A549 (cell line): ENCODE data around the gene MUC20. TPM values are rescaled to one million over a fixed set of nuclear protein-coding genes. Genes with fewer than 3 reads are reported as not detected.

Experiments used
- ATAC-seq, 2 experiments: fragments of 200-7000 bp in 1 of 2; fragments of >200 bp in 1 of 2; cut with Nextera tagmentation in 1 of 2; cut with Tn5 transposase in 1 of 2; 3 replicates each; pipeline versions ENCODE4 v1.8.0 to v1.9.1; 2018 to 2020; ENCODE audit warnings: mild to moderate bottlenecking in 1 of 2, moderate library complexity in 1 of 2
- CTCF ChIA-PET: fragments of 300-600 bp; sonication (Branson Sonifier 250); formaldehyde crosslinking; extraction: SDS; loops from one replicate; lab custom pipeline; 2021; ENCODE audit warnings: antibody characterized with exemption, inconsistent platforms; lab: Yijun Ruan, JAX
- POLR2A ChIA-PET: fragments of 350-600 bp; formaldehyde crosslinking; extraction: SDS; loops from one replicate; lab custom pipeline; 2021; ENCODE audit warnings: antibody characterized with exemption, inconsistent platforms; lab: Yijun Ruan, JAX
- DNase-seq, 2 experiments: peaks; one replicate each; pipeline versions ENCODE4 v3.0.0 to v3.0.0-alpha.2; 2011 to 2016; ENCODE audit warnings: low read depth in 1 of 2, low spot score in 1 of 2
- FAIRE-seq: peaks from 2 replicates; lab custom pipeline; 2011; peaks lifted over from hg19 to GRCh38; lab: Jason Lieb, UNC
- H3K27ac ChIP-seq, 2 experiments: fragments of >200 bp; sonication (Bioruptor Twin); formaldehyde crosslinking; 3 replicates each; pipeline ENCODE4 v1.5.1; 2016 to 2017
- H3K4me1 ChIP-seq: fragments of >200 bp; sonication (Bioruptor Twin); formaldehyde crosslinking; 3 replicates; pipeline ENCODE4 v1.6.1; 2016
- H3K4me2 ChIP-seq: fragments of >200 bp; sonication (Bioruptor Twin); formaldehyde crosslinking; 3 replicates; pipeline ENCODE4 v1.6.1; 2016
- H3K4me3 ChIP-seq: fragments of >200 bp; sonication (Bioruptor Twin); formaldehyde crosslinking; 3 replicates; pipeline ENCODE4 v1.5.1; 2016
- H3K9me3 ChIP-seq: fragments of >200 bp; sonication (Bioruptor Twin); formaldehyde crosslinking; 3 replicates; pipeline ENCODE4 v1.6.1; 2016
- CHD4 ChIP-seq: fragments of 200-600 bp; sonication (generic); IDR thresholded peaks from 2 replicates; pipeline ENCODE4 v1.6.1; 2016; ENCODE audit warnings: antibody characterized with exemption, mild to moderate bottlenecking, borderline replicate concordance
- EHF ChIP-seq: fragments of 250-450 bp; sonication (Bioruptor Pico); IDR thresholded peaks from 2 replicates; pipeline ENCODE4 v1.5.0; 2020; ENCODE audit warnings: mild to moderate bottlenecking
- EP300 ChIP-seq, 2 experiments: fragments of >200 bp; sonication (Bioruptor Twin); formaldehyde crosslinking; IDR thresholded peaks; 2 replicates in 1 of 2; 3 replicates in 1 of 2; pipeline ENCODE4 v1.6.1; 2016 to 2017
- FOXS1 ChIP-seq: fragments of 250-450 bp; sonication (Bioruptor Pico); IDR thresholded peaks from 2 replicates; pipeline ENCODE4 v1.5.0; 2020; ENCODE audit warnings: mild to moderate bottlenecking, moderate library complexity
- HOXB13 ChIP-seq: fragments of 250-450 bp; sonication (Bioruptor Pico); IDR thresholded peaks from 2 replicates; pipeline ENCODE4 v1.5.0; 2020; ENCODE audit warnings: low read depth, mild to moderate bottlenecking, moderate library complexity
- NFE2L2 ChIP-seq: fragments of 150-350 bp; conservative IDR thresholded peaks from 2 replicates; pipeline ENCODE4 v1.6.1; 2014; ENCODE audit warnings: low read length
- RARB ChIP-seq: fragments of 250-450 bp; sonication (Bioruptor Pico); IDR thresholded peaks from 2 replicates; pipeline ENCODE4 v1.8.0; 2021; ENCODE audit warnings: mild to moderate bottlenecking, moderate library complexity
- RNF2 ChIP-seq: fragments of 200-600 bp; sonication (generic); IDR thresholded peaks from 2 replicates; pipeline ENCODE4 v1.6.1; 2016; ENCODE audit warnings: low read depth, mild to moderate bottlenecking, antibody characterized with exemption, moderate library complexity, borderline replicate concordance
- TFCP2L1 ChIP-seq: fragments of 250-450 bp; sonication (Bioruptor Pico); IDR thresholded peaks from 2 replicates; pipeline ENCODE4 v1.5.0; 2021; ENCODE audit warnings: mild to moderate bottlenecking
- WGBS: methylation state at CpG from one replicate; pipeline ENCODE4 v1.1.6; 2017; ENCODE audit errors: missing lambda C conversion rate; 5-methylcytosine and 5-hydroxymethylcytosine counted together
- polyA plus RNA-seq, 4 experiments: library from polyadenylated mRNA; depleted of rRNA in 3 of 4; stranded (reverse); fragments of >200 nt; fragmentation: RNase III in 1 of 4; extraction: RNeasy Plus Mini Kit Qiagen cat#74134 plus additional on column Dnase treatment in 1 of 4; gene quantifications; 2 replicates in 3 of 4; 3 replicates in 1 of 4; pipeline ENCODE4 v1.2.3, GENCODE V29; 2011 to 2017
- TF ChIP-seq, protein P1 (sequence below): fragments of 250-450 bp; sonication (Bioruptor Pico); IDR thresholded peaks from 2 replicates; pipeline ENCODE4 v1.5.0; 2021; ENCODE audit warnings: mild to moderate bottlenecking, moderate library complexity, borderline replicate concordance
- TF ChIP-seq, protein P2 (sequence below): IDR thresholded peaks from 2 replicates; pipeline ENCODE4 v1.6.1; 2012; ENCODE audit warnings: low read depth, borderline replicate concordance
- TF ChIP-seq, protein P3 (sequence below): fragments of >200 bp; sonication (Bioruptor Twin); formaldehyde crosslinking; IDR thresholded peaks from 3 replicates; pipeline ENCODE4 v1.5.1; 2016
- TF ChIP-seq, protein P4 (sequence below): fragments of 250-450 bp; sonication (Bioruptor Pico); IDR thresholded peaks from 2 replicates; pipeline ENCODE4 v1.5.0; 2020; ENCODE audit warnings: low read depth, mild to moderate bottlenecking, moderate library complexity
- TF ChIP-seq, protein P5 (sequence below): fragments of 450-650 bp; IDR thresholded peaks from 2 replicates; pipeline ENCODE4 v1.6.1; 2014; ENCODE audit warnings: antibody characterized with exemption
- TF ChIP-seq, protein P6 (sequence below): fragments of 150-350 bp; IDR thresholded peaks from 2 replicates; pipeline ENCODE4 v1.6.1; 2014; ENCODE audit warnings: low read depth, mild to moderate bottlenecking, low read length

MUC20 gene
- polyA plus RNA-seq, 2 of the 4 experiments (the other 2 are of a cell fraction), result 0.44 to 0.87 TPM

DNA sequence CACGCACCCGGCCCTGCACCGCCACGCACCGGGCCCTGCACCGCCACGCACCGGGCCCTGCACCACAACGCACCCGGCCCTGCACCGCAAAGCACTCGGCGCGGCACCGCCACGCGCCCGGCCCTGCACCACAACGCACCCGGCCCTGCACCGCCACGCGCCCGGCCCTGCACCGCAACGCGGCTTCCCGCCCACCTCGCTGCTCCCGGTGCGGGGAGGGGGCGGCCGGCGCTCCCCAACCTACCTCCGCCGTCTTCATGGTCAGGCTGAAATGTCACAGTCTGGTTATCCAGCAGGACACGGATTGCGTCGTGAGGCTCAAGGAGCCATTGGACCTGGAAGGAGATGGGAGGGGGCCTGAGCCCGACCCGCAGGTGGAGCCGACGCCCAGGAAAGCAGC is 41.8 kb downstream of the MUC20 start:
- H3K4me3 ChIP-seq, result no peak overlapping the region
- TF ChIP-seq, protein P1, sequence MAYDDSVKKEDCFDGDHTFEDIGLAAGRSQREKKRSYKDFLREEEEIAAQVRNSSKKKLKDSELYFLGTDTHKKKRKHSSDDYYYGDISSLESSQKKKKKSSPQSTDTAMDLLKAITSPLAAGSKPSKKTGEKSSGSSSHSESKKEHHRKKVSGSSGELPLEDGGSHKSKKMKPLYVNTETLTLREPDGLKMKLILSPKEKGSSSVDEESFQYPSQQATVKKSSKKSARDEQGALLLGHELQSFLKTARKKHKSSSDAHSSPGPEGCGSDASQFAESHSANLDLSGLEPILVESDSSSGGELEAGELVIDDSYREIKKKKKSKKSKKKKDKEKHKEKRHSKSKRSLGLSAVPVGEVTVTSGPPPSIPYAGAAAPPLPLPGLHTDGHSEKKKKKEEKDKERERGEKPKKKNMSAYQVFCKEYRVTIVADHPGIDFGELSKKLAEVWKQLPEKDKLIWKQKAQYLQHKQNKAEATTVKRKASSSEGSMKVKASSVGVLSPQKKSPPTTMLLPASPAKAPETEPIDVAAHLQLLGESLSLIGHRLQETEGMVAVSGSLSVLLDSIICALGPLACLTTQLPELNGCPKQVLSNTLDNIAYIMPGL (CRISPR knock-in tag), result no peak
- TF ChIP-seq, protein P2, sequence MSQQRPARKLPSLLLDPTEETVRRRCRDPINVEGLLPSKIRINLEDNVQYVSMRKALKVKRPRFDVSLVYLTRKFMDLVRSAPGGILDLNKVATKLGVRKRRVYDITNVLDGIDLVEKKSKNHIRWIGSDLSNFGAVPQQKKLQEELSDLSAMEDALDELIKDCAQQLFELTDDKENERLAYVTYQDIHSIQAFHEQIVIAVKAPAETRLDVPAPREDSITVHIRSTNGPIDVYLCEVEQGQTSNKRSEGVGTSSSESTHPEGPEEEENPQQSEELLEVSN, result no peak
- TF ChIP-seq NFE2L2 (no peak), EHF (CRISPR knock-in tag) (no peak), EP300 (IDR thresholded peaks at IDR 0.05) (no peak), RNF2 (no peak)
- TF ChIP-seq, protein P3, sequence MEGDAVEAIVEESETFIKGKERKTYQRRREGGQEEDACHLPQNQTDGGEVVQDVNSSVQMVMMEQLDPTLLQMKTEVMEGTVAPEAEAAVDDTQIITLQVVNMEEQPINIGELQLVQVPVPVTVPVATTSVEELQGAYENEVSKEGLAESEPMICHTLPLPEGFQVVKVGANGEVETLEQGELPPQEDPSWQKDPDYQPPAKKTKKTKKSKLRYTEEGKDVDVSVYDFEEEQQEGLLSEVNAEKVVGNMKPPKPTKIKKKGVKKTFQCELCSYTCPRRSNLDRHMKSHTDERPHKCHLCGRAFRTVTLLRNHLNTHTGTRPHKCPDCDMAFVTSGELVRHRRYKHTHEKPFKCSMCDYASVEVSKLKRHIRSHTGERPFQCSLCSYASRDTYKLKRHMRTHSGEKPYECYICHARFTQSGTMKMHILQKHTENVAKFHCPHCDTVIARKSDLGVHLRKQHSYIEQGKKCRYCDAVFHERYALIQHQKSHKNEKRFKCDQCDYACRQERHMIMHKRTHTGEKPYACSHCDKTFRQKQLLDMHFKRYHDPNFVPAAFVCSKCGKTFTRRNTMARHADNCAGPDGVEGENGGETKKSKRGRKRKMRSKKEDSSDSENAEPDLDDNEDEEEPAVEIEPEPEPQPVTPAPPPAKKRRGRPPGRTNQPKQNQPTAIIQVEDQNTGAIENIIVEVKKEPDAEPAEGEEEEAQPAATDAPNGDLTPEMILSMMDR, result no peak
- TF ChIP-seq, protein P4, sequence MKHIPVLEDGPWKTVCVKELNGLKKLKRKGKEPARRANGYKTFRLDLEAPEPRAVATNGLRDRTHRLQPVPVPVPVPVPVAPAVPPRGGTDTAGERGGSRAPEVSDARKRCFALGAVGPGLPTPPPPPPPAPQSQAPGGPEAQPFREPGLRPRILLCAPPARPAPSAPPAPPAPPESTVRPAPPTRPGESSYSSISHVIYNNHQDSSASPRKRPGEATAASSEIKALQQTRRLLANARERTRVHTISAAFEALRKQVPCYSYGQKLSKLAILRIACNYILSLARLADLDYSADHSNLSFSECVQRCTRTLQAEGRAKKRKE (CRISPR knock-in tag), result no peak
- TF ChIP-seq, all 56 proteins: peak for 0
- DNase-seq (no peak), FAIRE-seq (no peak), ATAC-seq (no peak)
- CTCF ChIA-PET, result interaction anchor here (0.7 kb wide), 1 partner anchor 666 kb away, joined by 3 read pairs; no protein-coding TSS in a partner anchor
- WGBS, result 79% methylated on average over 22 of the region's 43 CpGs
- Histone ChIP-seq H3K4me2 (no peak overlapping the region), H3K27ac (no peak overlapping the region), H3K9me3 (no peaks in the 10 kb centered on the region), H3K4me1 (no peaks in the 10 kb centered on the region)
- POLR2A ChIA-PET, result no interaction called here

DNA sequence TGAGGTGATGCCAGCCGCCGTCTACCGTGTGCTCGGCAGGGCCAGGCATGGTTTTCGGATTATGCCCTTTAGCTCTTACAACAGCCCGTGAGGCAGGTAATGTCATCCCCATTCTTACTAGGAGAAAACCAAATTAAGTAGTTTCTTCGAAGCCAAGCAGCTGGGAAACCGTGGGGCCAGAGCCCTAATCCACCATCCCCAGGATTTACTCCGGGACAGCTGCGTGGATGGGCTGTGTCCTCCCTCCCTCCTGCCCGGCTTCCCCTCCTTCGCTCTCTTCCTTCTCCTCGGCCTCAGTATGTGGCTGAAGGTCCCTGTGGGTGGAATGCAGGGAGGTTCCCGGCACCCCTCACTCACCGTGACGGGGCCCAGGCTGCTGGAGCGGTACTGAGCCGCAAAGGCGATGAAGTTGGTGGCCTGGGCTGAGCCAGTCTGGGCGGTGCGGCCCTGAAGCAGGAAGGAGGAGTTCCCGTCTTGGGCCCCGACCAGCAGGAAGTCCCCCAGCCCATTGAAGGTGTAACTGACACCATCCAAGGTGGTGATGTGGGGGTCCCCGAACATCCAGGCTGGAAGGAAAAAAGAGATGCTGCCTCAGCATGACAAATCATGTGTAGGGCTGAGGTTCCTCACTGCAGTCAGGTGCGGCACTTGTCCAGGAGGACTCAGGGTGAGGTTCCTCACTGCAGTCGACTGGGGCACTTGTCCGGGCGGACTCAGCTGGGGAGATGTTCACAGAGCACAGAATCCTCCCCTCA is 42.5 kb downstream of the MUC20 start:
- CTCF ChIA-PET, result no interaction called here
- WGBS, result 71% methylated on average over 19 of the region's 28 CpGs
- POLR2A ChIA-PET, result no interaction called here

DNA sequence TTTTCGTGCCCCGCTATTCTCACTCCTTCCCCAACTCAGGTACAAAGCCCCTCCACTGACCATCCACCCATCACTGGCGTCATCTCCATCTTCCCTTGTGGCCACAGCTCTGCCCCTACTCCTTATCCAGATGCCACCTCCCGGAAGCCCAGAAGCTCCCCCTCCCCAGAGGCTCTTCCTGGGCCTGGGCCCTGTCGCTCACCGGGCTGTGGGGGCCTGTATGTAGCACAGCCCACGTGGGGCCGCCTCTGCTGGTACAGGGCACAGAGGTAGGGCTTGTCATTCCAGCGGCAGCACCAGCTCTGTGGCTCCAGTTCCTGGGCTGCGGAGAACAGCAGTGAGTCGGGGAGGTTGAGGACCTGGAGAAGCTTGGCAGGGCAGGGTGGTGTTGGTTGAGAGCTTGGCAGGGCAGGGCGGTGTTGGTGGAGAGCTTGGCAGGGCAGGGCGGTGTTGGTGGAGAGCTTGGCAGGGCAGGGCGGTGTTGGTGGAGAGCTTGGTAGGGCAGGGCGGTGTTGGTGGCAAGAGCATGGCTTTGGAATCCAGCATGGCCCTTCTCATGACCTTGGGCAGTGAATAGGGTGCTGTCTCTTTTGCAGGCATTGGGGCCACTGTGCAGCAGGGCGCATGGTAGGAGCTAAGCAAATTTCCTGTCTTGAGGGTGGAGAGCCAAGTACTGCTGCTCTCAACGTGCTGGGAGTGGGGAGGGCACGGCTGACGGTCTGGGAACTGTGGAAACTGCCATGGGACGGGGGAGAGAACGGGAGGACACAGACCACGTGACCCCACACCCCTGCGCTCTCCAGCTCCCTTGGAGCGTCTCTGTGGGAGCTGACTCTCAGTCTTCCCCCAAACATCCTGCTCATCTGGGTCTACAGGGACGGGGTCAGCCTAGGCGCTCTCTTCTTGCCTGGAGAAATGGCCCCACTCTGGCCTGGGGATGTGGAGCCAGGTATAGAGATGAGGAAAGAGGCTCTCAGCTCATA is 43.4 kb downstream of the MUC20 start:
- CTCF ChIA-PET, result interaction anchor here (1.0 kb wide), 1 partner anchor 9 kb away, joined by 3 read pairs; no protein-coding TSS in a partner anchor
- Histone ChIP-seq H3K9me3 (no peaks in the 10 kb centered on the region), H3K4me3 (no peak overlapping the region), H3K4me2 (no peak overlapping the region), H3K27ac (no peak overlapping the region), H3K4me1 (no peaks in the 10 kb centered on the region)
- DNase-seq (no peak), FAIRE-seq (no peak), ATAC-seq (no peak)
- 59% methylated on average over 18 of the region's 26 CpGs for whole genome bisulfite sequencing
- TF ChIP-seq EHF (CRISPR knock-in tag), result no peak
- TF ChIP-seq TFCP2L1 (CRISPR knock-in tag), result no peak
- TF ChIP-seq CHD4, result no peak
- TF ChIP-seq, protein P5, sequence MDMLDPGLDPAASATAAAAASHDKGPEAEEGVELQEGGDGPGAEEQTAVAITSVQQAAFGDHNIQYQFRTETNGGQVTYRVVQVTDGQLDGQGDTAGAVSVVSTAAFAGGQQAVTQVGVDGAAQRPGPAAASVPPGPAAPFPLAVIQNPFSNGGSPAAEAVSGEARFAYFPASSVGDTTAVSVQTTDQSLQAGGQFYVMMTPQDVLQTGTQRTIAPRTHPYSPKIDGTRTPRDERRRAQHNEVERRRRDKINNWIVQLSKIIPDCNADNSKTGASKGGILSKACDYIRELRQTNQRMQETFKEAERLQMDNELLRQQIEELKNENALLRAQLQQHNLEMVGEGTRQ, result no peak
- TF ChIP-seq, protein P3, result no peak
- TF ChIP-seq, protein P6, sequence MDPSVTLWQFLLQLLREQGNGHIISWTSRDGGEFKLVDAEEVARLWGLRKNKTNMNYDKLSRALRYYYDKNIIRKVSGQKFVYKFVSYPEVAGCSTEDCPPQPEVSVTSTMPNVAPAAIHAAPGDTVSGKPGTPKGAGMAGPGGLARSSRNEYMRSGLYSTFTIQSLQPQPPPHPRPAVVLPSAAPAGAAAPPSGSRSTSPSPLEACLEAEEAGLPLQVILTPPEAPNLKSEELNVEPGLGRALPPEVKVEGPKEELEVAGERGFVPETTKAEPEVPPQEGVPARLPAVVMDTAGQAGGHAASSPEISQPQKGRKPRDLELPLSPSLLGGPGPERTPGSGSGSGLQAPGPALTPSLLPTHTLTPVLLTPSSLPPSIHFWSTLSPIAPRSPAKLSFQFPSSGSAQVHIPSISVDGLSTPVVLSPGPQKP, result no peak
- TF ChIP-seq HOXB13 (CRISPR knock-in tag), result no peak
- POLR2A ChIA-PET, result no interaction called here

More for the DNA sequence above, 42.5 kb downstream of the MUC20 start:
- Histone ChIP-seq H3K4me2 (no peak overlapping the region), H3K9me3 (no peaks in the 10 kb centered on the region), H3K4me3 (no peak overlapping the region), H3K27ac (no peak overlapping the region), H3K4me1 (no peaks in the 10 kb centered on the region)
- FAIRE-seq (no peak), DNase-seq (no peak), ATAC-seq (no peak)
- TF ChIP-seq RARB (CRISPR knock-in tag), result no peak
- TF ChIP-seq FOXS1 (CRISPR knock-in tag), result no peak
